Upper lobe of right lung (tissue), 1 donor: Measurements from ENCODE around the gene RARB. TPM values are rescaled to one million over a fixed set of nuclear protein-coding genes. Genes with fewer than 3 reads are reported as not detected.
A peak's percentile ranks its signal among the peaks of the same experiment; 100 is the strongest.

Experiments used
- ATAC-seq: fragments of 200-7000 bp; cut with Tn5 transposase; one replicate; pipeline ENCODE4 v1.9.1; 2020; ENCODE audit warnings: mild to moderate bottlenecking, moderate library complexity
- DNase-seq: peaks from one replicate; pipeline ENCODE4 v3.0.0-alpha.2; 2020
- H3K27ac ChIP-seq: fragments of 200-600 bp; one replicate; pipeline ENCODE4 v1.8.0; 2022
- H3K27me3 ChIP-seq: fragments of 200-600 bp; one replicate; pipeline ENCODE4 v1.8.0; 2022; ENCODE audit warnings: mild to moderate bottlenecking
- H3K36me3 ChIP-seq: fragments of 200-600 bp; one replicate; pipeline ENCODE4 v1.8.0; 2022
- H3K4me1 ChIP-seq: fragments of 200-600 bp; one replicate; pipeline ENCODE4 v1.8.0; 2022
- H3K4me3 ChIP-seq: fragments of 200-600 bp; one replicate; pipeline ENCODE4 v1.8.0; 2022; ENCODE audit warnings: mild to moderate bottlenecking
- H3K9me3 ChIP-seq: fragments of 200-600 bp; one replicate; pipeline ENCODE4 v1.8.0; 2022
- intact Hi-C: fragments of 100-400 bp; cut with DNase I; formaldehyde crosslinking; loops from one replicate; pipeline ENCODE4 v1.11.0; 2022
- total RNA-seq: library from RNA; stranded (reverse); fragmentation: NEBNext Ultra II Directional; extraction: Animal tissue kit (Norgen Biotek cat#: 25700); gene quantifications from one replicate; pipeline ENCODE4 v1.2.1, GENCODE V29; 2021
- TF ChIP-seq, protein P1 (sequence below): fragments of 200-600 bp; IDR thresholded peaks from one replicate; pipeline ENCODE4 v1.8.0; 2022; ENCODE audit warnings: antibody characterized with exemption
- donor health status: DM: no; HTN: yes; CAD: no; lungs with severe emphysema.

Gene RARB
- total RNA-seq, 1 donor from 2014 or later, result 5.8 TPM

DNA sequence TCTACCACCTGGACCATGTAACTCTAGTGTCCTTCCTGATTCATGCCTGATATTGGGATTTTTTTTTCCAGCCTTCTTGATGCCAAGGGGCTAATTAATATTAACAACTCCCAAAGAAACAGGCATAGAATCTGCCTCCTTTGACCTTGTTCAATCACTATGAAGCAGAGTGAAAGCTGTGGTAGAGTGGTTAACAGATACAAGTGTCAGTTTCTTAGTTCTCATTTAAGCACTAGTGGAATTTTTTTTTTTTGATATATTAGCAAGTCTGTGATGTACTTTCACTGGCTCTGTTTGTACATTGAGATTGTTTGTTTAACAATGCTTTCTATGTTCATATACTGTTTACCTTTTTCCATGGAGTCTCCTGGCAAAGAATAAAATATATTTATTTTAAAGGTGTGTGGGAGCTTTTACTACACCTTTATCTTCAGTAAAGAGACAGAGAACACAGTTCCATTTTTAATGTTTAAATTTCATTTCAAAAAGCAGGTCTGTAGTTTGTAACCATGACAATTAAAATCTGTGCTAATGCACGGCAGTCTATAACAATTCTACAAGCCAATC lies 169.6 kb downstream of the RARB start:
- no peaks in the 10 kb centered on the region for H3K27me3 ChIP-seq
- TF ChIP-seq, protein P1, sequence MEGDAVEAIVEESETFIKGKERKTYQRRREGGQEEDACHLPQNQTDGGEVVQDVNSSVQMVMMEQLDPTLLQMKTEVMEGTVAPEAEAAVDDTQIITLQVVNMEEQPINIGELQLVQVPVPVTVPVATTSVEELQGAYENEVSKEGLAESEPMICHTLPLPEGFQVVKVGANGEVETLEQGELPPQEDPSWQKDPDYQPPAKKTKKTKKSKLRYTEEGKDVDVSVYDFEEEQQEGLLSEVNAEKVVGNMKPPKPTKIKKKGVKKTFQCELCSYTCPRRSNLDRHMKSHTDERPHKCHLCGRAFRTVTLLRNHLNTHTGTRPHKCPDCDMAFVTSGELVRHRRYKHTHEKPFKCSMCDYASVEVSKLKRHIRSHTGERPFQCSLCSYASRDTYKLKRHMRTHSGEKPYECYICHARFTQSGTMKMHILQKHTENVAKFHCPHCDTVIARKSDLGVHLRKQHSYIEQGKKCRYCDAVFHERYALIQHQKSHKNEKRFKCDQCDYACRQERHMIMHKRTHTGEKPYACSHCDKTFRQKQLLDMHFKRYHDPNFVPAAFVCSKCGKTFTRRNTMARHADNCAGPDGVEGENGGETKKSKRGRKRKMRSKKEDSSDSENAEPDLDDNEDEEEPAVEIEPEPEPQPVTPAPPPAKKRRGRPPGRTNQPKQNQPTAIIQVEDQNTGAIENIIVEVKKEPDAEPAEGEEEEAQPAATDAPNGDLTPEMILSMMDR, result no peak
- H3K9me3 ChIP-seq, result no peaks in the 10 kb centered on the region
- no peak for ATAC-seq
- no peak overlapping the region for H3K27ac ChIP-seq
- peaks cover 67% of the 10 kb centered on the region for H3K36me3 ChIP-seq
- H3K4me3 ChIP-seq, result no peak overlapping the region
- intact Hi-C loops, result no loop called here
- DNase-seq, result no peak
- peaks cover 20% of the 10 kb centered on the region for H3K4me1 ChIP-seq

DNA sequence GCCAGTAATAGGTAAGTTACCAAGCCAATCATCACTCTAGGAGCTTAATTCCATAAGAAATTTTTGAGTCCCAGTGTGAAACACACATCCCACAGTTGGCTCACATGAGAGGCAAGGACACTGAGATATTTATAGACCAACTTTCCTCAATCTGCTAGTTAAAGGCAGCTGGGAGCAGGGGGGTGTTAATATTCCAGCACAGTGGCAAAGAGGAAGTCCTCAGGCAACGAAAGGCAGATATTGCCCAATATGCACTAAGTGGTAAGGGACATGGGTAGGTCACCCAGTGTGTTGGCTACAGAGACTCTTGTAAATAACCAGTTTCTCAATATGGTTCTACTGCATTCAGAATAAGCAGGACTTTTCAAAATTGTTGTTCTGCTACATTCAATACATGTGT lies 175.6 kb downstream of the RARB start:
- no peaks in the 10 kb centered on the region for H3K27me3 ChIP-seq
- peaks cover 13% of the 10 kb centered on the region for H3K4me1 ChIP-seq
- no peak overlapping the region for H3K4me3 ChIP-seq
- no peak overlapping the region for H3K27ac ChIP-seq
- ATAC-seq (peak; percentile 98), DNase-seq (no peak)
- TF ChIP-seq, protein P1, result no peak
- intact Hi-C loops, result loop anchor here (10.0 kb wide), 1 partner anchor 829 kb away; no protein-coding TSS in a partner anchor
- H3K9me3 ChIP-seq, result no peaks in the 10 kb centered on the region
- peaks cover 88% of the 10 kb centered on the region for H3K36me3 ChIP-seq

DNA sequence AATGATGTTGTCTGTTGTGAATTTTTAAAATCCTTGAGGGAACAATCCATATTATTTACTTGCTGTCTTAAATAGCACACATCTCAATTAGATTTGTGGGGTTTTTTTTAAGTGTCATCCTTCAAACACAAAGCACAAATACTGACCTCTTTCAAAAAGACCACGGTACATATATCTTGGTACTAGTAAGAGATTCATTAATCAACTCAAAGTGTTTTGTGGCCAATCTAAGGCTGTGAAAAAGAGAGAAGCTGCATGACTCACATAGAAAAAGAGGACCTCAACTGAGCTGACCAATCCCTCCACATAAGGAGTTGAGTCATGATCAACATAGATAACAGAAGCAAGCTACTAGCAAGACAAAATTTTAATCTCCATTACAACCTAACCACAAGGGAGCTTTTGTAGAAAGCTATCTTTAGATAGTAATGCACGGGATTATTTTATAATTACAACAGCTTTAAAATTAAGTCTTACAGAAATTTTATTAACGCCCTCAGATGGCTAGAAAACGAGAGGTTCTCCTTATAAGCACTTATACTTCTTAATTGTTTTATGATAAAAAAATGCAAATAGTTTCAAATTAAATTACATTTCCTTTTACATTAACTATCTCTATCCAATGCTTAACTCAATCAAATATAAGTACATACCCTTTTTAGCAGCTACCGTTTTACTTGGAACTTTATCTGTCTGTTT lies 176.2 kb downstream of the RARB start:
- DNase-seq (no peak), ATAC-seq (peak; percentile 87)
- H3K27ac ChIP-seq, result peak overlapping the region; percentile 9
- H3K36me3 ChIP-seq, result peaks cover 88% of the 10 kb centered on the region
- no peak overlapping the region for H3K4me3 ChIP-seq
- no peaks in the 10 kb centered on the region for H3K27me3 ChIP-seq
- peaks cover 13% of the 10 kb centered on the region for H3K4me1 ChIP-seq
- intact Hi-C loops, result loop anchor here (10.0 kb wide), 1 partner anchor 829 kb away; no protein-coding TSS in a partner anchor
- H3K9me3 ChIP-seq, result no peaks in the 10 kb centered on the region
- TF ChIP-seq, protein P1, result no peak

DNA sequence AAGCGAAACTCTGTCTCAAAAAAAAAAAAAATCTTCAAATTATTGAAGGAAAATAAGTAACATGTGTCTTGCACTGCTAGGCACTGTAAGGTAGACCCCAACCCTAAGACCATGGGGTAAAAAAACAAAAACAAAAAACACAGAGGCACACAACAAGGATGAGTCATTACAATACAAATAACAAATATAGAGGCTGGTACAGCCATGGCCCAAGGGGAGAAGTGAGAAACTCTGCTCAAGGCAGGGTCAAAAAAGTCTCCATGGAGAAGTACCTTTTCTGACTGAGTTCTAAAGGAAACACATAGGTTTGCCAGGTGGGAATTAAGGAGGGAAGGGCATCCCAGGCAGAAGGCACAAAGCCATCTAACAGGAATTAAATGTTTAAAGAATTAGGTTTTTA lies 182.1 kb downstream of the RARB start:
- DNase-seq (no peak), ATAC-seq (no peak)
- intact Hi-C loops, result no loop called here
- H3K36me3 ChIP-seq, result peaks cover 100% of the 10 kb centered on the region
- no peak overlapping the region for H3K27ac ChIP-seq
- TF ChIP-seq, protein P1, result no peak
- H3K4me3 ChIP-seq, result no peak overlapping the region
- H3K9me3 ChIP-seq, result no peaks in the 10 kb centered on the region
- no peaks in the 10 kb centered on the region for H3K27me3 ChIP-seq
- H3K4me1 ChIP-seq, result no peaks in the 10 kb centered on the region

DNA sequence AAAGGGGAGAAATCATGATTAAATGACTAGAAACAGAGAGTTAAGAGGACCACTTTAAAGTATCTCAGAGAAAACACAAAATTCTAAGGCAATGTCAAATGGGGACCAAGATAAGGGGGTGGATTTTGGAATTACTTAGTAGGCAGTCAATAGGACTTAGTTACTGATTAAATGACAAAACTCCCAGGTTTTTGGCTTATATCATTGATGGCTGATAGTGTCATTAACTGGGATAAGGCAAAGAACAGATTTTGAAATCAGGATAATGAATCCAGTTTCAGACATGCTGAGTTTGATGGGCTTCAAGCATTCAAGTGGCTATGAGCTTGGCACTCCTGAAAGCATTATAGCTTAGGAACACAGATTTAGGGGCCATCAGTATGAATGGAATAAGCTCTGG lies 182.7 kb downstream of the RARB start:
- Histone ChIP-seq H3K27me3 (no peaks in the 10 kb centered on the region), H3K27ac (no peak overlapping the region), H3K9me3 (no peaks in the 10 kb centered on the region), H3K36me3 (peaks cover 95% of the 10 kb centered on the region), H3K4me1 (no peaks in the 10 kb centered on the region), H3K4me3 (no peak overlapping the region)
- DNase-seq (no peak), ATAC-seq (no peak)
- TF ChIP-seq, protein P1, result no peak
- intact Hi-C loops, result no loop called here
